Panc1 (cell line): ENCODE results near the gene SSR4. TPM values are rescaled to one million over a fixed set of nuclear protein-coding genes. Genes with fewer than 3 reads are reported as not detected.

Source experiments
- ATAC-seq: fragments of 200-7000 bp; cut with Tn5 transposase; 2 replicates; pipeline ENCODE4 v1.9.1; 2020; ENCODE audit warnings: mild to moderate bottlenecking, moderate library complexity
- BruUV-seq: library from RNA; stranded (reverse); fragments of 400-500 nt; replicated peaks from 2 replicates; lab custom pipeline; 2021; lab: Mats Ljungman, UMichigan
- CTCF ChIA-PET: fragments of 300-600 bp; sonication (Branson Sonifier 250); formaldehyde crosslinking; loops from one replicate; lab custom pipeline; 2022; ENCODE audit warnings: antibody characterized with exemption; lab: Charles Lee
- POLR2A ChIA-PET: fragments of 300-600 bp; sonication (Branson Sonifier 250); formaldehyde crosslinking; loops from one replicate; lab custom pipeline; 2022; ENCODE audit warnings: antibody characterized with exemption; lab: Charles Lee
- DNase-seq: peaks from one replicate; pipeline ENCODE4 v3.0.0-alpha.2; 2010; ENCODE audit warnings: low read depth, low spot score
- H3K27ac ChIP-seq: 2 replicates; pipeline ENCODE4 v1.5.1; 2011; ENCODE audit warnings: mild to moderate bottlenecking, low read length, inconsistent platforms
- H3K27me3 ChIP-seq: fragments of 200-500 bp; sonication (Bioruptor generic); 2 replicates; pipeline ENCODE4 v1.6.0; 2014; ENCODE audit warnings: low read length, inconsistent platforms; ENCODE audit not compliant: control insufficient read depth, insufficient read depth
- H3K36me3 ChIP-seq: fragments of 200-500 bp; sonication (Bioruptor generic); 2 replicates; pipeline ENCODE4 v1.5.1; 2014; ENCODE audit warnings: inconsistent platforms, mild to moderate bottlenecking, low read length, moderate library complexity; ENCODE audit not compliant: control insufficient read depth, insufficient read depth
- H3K4me1 ChIP-seq: 2 replicates; pipeline ENCODE4 v1.5.1; 2011; ENCODE audit warnings: inconsistent platforms, mild to moderate bottlenecking, low read length, moderate library complexity; ENCODE audit not compliant: control insufficient read depth, insufficient read depth
- H3K4me3 ChIP-seq, 2 experiments: 2 replicates each; pipeline ENCODE4 v1.5.1; 2011 to 2012; ENCODE audit warnings: low read depth in 2 of 2, low read length in 2 of 2, mild to moderate bottlenecking in 2 of 2, inconsistent platforms in 1 of 2, moderate library complexity in 1 of 2
- H3K9me3 ChIP-seq: fragments of 200-500 bp; sonication (Bioruptor generic); 2 replicates; pipeline ENCODE4 v1.5.1; 2014; ENCODE audit warnings: low read depth, mild to moderate bottlenecking, inconsistent platforms, low read length, moderate library complexity; ENCODE audit not compliant: control insufficient read depth, insufficient read depth
- CTCF ChIP-seq: fragments of 450-650 bp; IDR thresholded peaks from 2 replicates; pipeline ENCODE4 v1.5.1; 2017; ENCODE audit warnings: mild to moderate bottlenecking
- POLR2AphosphoS5 ChIP-seq: IDR thresholded peaks from 2 replicates; pipeline ENCODE4 v1.6.1; 2012; ENCODE audit warnings: mild to moderate bottlenecking, low read depth, low read length, moderate library complexity
- REST ChIP-seq, 2 experiments: IDR thresholded peaks; 2 replicates each; pipeline ENCODE4 v1.6.1; 2011 to 2012; ENCODE audit warnings: low read depth in 2 of 2, control low read depth in 1 of 2, low read length in 1 of 2, mild to moderate bottlenecking in 1 of 2, moderate library complexity in 1 of 2; ENCODE audit not compliant: insufficient read depth in 1 of 2
- SIN3A ChIP-seq: IDR thresholded peaks from 2 replicates; pipeline ENCODE4 v1.6.1; 2012; ENCODE audit warnings: low read depth, mild to moderate bottlenecking, low read length, moderate library complexity, borderline replicate concordance; ENCODE audit not compliant: insufficient read depth
- TCF7L2 ChIP-seq: IDR thresholded peaks from 2 replicates; pipeline ENCODE4 v1.6.1; 2011; ENCODE audit warnings: mild to moderate bottlenecking, low read depth, low read length, inconsistent platforms
- in situ Hi-C: cut with HindIII; loops from 2 replicates; pipeline ENCODE4 v1.10.0; 2016; ENCODE audit warnings: low sequenced_read_pairs, low pct_unique_long_range_greater_than_20kb
- intact Hi-C: fragments of 100-400 bp; cut with micrococcal nuclease; formaldehyde crosslinking; loops from one replicate; pipeline ENCODE4 v1.10.0; 2022; ENCODE audit not compliant: unreplicated experiment
- total RNA-seq: library from RNA; stranded (reverse); gene quantifications from one replicate; pipeline ENCODE4 v1.2.1, GENCODE V29; 2021; ENCODE audit not compliant: unreplicated experiment

SSR4 gene
- total RNA-seq, 1 experiment from 2014 or later = 504 TPM

DNA sequence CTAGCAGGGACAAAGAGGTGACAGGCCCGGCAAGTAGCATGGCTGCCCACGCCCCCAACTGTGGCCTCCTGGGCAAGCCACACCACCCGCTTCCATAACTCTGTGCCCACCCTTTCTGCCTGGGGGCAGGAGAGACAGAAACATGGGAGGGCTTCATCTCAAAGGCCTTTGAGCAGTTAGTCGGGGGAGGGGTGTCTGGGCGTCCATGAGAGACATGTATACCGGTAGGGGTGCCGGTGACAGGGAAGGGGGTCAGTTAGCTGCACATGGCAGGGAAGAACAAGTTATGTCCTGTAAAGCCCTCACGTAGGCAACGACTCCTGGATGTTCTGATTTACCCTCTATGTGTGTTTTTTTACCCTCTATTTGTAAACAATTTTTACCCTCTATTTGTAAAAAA, 26.6 kb downstream of the SSR4 start:
- H3K27ac ChIP-seq = no peak overlapping the region
- BruUV-seq = no TSS peak
- H3K4me1 ChIP-seq = peaks cover 30% of the 10 kb centered on the region
- no peak for TF ChIP-seq SIN3A
- TF ChIP-seq TCF7L2 = no peak
- TF ChIP-seq POLR2AphosphoS5 = no peak
- TF ChIP-seq REST (IDR thresholded peaks at IDR 0.05; ENCODE audit: insufficient read depth in 1 of 2, low read depth in 2 of 2, low read length in 1 of 2) = no peak
- no peak for TF ChIP-seq CTCF
- no peak overlapping the region for H3K4me3 ChIP-seq
- POLR2A ChIA-PET = no interaction called here
- no peaks in the 10 kb centered on the region for H3K9me3 ChIP-seq
- H3K36me3 ChIP-seq = no peaks in the 10 kb centered on the region
- intact Hi-C loops = no loop called here
- ATAC-seq (no peak), DNase-seq (no peak)
- CTCF ChIA-PET = no interaction called here
- no peaks in the 10 kb centered on the region for H3K27me3 ChIP-seq
- in situ Hi-C loops = no loop called here

GRCh38 chrX:153824348-153824747, 29.9 kb downstream of the SSR4 start:
- H3K9me3 ChIP-seq = no peaks in the 10 kb centered on the region
- intact Hi-C loops = no loop called here
- in situ Hi-C loops = no loop called here
- H3K27me3 ChIP-seq = no peaks in the 10 kb centered on the region
- H3K4me3 ChIP-seq = no peak overlapping the region
- H3K27ac ChIP-seq = no peak overlapping the region
- no peak for DNase-seq
- H3K4me1 ChIP-seq = peaks cover 36% of the 10 kb centered on the region
- BruUV-seq = no TSS peak
- POLR2A ChIA-PET = no interaction called here
- TF ChIP-seq SIN3A (no peak), CTCF (no peak), REST (IDR thresholded peaks at IDR 0.05; ENCODE audit: insufficient read depth in 1 of 2, low read depth in 2 of 2, low read length in 1 of 2) (no peak), TCF7L2 (no peak), POLR2AphosphoS5 (no peak)
- no peaks in the 10 kb centered on the region for H3K36me3 ChIP-seq
- no peak for ATAC-seq
- CTCF ChIA-PET = no interaction called here
